OCI-LY7 (cell line): ENCODE results near the gene PDK2. TPM values are rescaled to one million over a fixed set of nuclear protein-coding genes. Genes with fewer than 3 reads are reported as not detected.

Experiments
- BruUV-seq: library from RNA; stranded (reverse); fragments of 400-500 nt; replicated peaks from 2 replicates; lab custom pipeline; 2021; lab: Mats Ljungman, UMichigan
- CTCF ChIA-PET: fragments of 300-600 bp; sonication (Branson Sonifier 250); formaldehyde crosslinking; loops from one replicate; lab custom pipeline; 2022; ENCODE audit warnings: antibody characterized with exemption; ENCODE audit not compliant: unreplicated experiment; lab: Charles Lee
- POLR2A ChIA-PET: fragments of 300-600 bp; sonication (Branson Sonifier 250); formaldehyde crosslinking; loops from one replicate; lab custom pipeline; 2022; ENCODE audit warnings: antibody characterized with exemption; lab: Charles Lee
- DNase-seq: peaks from one replicate; pipeline ENCODE4 v3.0.0-alpha.2; 2015; ENCODE audit warnings: low spot score
- H2AFZ ChIP-seq: fragments of 200-600 bp; sonication (generic), shearing (Covaris generic); 2 replicates; pipeline ENCODE4 v1.6.1; 2014; ENCODE audit warnings: mild to moderate bottlenecking, antibody characterized with exemption, low read length, moderate library complexity
- H3K27ac ChIP-seq: fragments of 200-600 bp; sonication (generic); 2 replicates; pipeline ENCODE4 v1.5.1; 2014; ENCODE audit warnings: mixed run types, low read depth, mild to moderate bottlenecking, moderate library complexity, low read length, inconsistent platforms; ENCODE audit not compliant: poor library complexity, severe bottlenecking
- H3K36me3 ChIP-seq: fragments of 200-600 bp; sonication (generic); 2 replicates; pipeline ENCODE4 v1.6.1; 2014; ENCODE audit warnings: mild to moderate bottlenecking, antibody characterized with exemption, low read length, moderate library complexity, mixed read lengths; ENCODE audit not compliant: insufficient read depth
- H3K4me1 ChIP-seq: fragments of 200-600 bp; sonication (generic); 2 replicates; pipeline ENCODE4 v1.5.1; 2014; ENCODE audit warnings: mild to moderate bottlenecking, low read length; ENCODE audit not compliant: insufficient read depth, poor library complexity, severe bottlenecking
- H3K4me2 ChIP-seq: fragments of 200-600 bp; sonication (generic); 2 replicates; pipeline ENCODE4 v1.6.1; 2014; ENCODE audit warnings: mild to moderate bottlenecking, low read length
- H3K4me3 ChIP-seq: fragments of 200-600 bp; sonication (generic); 2 replicates; pipeline ENCODE4 v1.5.1; 2014; ENCODE audit warnings: mild to moderate bottlenecking, low read depth, low read length; ENCODE audit not compliant: poor library complexity, severe bottlenecking
- H3K79me2 ChIP-seq: fragments of 200-600 bp; sonication (generic); 2 replicates; pipeline ENCODE4 v1.6.1; 2016; ENCODE audit warnings: low read depth, mild to moderate bottlenecking, low read length, moderate library complexity, mixed read lengths; ENCODE audit not compliant: insufficient read depth
- H3K9me2 ChIP-seq: fragments of 200-600 bp; sonication (generic); 2 replicates; pipeline ENCODE4 v1.6.1; 2016; ENCODE audit warnings: mild to moderate bottlenecking, low read length, mixed read lengths; ENCODE audit not compliant: insufficient read depth
- H3K9me3 ChIP-seq: fragments of 200-600 bp; sonication (generic); 2 replicates; pipeline ENCODE4 v1.6.1; 2014; ENCODE audit warnings: mild to moderate bottlenecking, mixed run types, low read length, mixed read lengths
- H4K20me1 ChIP-seq: fragments of 200-600 bp; sonication (generic); 2 replicates; pipeline ENCODE4 v1.6.1; 2014; ENCODE audit warnings: mild to moderate bottlenecking, antibody characterized with exemption, low read length, moderate library complexity, mixed read lengths; ENCODE audit not compliant: insufficient read depth
- EZH2phosphoT487 ChIP-seq: fragments of 200-600 bp; sonication (generic); IDR thresholded peaks from 2 replicates; pipeline ENCODE4 v1.6.1; 2018; ENCODE audit warnings: low read depth, borderline replicate concordance, mild to moderate bottlenecking, mixed run types, antibody characterized with exemption, low read length, moderate library complexity, mixed read lengths
- intact Hi-C: fragments of 100-400 bp; cut with micrococcal nuclease; formaldehyde crosslinking; loops from one replicate; pipeline ENCODE4 v1.10.0; 2022; ENCODE audit not compliant: unreplicated experiment
- total RNA-seq, 2 experiments: library from RNA; depleted of rRNA in 1 of 2; stranded (reverse); fragments of >200 nt in 1 of 2; shearing (Covaris generic) in 1 of 2; gene quantifications; 2 replicates each; pipeline ENCODE4 v1.2.3, GENCODE V29; 2014 to 2022
- TF ChIP-seq, protein P1 (sequence below): fragments of 200-600 bp; sonication (generic); conservative IDR thresholded peaks from 2 replicates; pipeline ENCODE4 v1.5.1; 2014; ENCODE audit warnings: mild to moderate bottlenecking, antibody characterized with exemption, low read length, moderate library complexity, mixed read lengths

Gene PDK2
- total RNA-seq, 2 experiments from 2014 or later, result 21.8 to 27.7 TPM

DNA sequence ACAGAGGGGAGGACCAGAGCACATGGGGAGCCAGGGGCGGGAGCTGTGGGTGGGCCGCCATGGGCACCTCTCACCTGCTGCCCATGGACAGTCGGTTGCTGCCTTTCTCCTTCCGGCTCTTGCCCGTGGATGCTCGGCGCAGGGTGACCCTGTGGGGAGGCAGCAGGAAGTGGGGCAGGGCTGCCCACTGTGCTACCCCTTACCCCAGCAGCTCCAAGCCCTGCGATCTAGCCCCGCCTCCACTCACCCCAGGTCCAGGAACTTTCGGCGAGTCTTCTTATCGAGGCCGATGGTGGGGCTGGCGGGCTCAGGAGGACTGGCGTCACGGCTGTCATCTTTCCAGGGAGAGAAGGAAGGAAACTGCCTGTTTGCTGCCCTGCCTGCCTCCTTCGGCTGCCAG is 20.6 kb downstream of the PDK2 start:
- H3K4me2 ChIP-seq, result no peak overlapping the region
- no peaks in the 10 kb centered on the region for H3K4me1 ChIP-seq
- BruUV-seq, result no TSS peak
- ChIA-PET POLR2A (no interaction called here), CTCF (no interaction called here)
- no peaks in the 10 kb centered on the region for H3K9me2 ChIP-seq
- no peak for DNase-seq
- no peak for TF ChIP-seq EZH2phosphoT487
- TF ChIP-seq, protein P1, sequence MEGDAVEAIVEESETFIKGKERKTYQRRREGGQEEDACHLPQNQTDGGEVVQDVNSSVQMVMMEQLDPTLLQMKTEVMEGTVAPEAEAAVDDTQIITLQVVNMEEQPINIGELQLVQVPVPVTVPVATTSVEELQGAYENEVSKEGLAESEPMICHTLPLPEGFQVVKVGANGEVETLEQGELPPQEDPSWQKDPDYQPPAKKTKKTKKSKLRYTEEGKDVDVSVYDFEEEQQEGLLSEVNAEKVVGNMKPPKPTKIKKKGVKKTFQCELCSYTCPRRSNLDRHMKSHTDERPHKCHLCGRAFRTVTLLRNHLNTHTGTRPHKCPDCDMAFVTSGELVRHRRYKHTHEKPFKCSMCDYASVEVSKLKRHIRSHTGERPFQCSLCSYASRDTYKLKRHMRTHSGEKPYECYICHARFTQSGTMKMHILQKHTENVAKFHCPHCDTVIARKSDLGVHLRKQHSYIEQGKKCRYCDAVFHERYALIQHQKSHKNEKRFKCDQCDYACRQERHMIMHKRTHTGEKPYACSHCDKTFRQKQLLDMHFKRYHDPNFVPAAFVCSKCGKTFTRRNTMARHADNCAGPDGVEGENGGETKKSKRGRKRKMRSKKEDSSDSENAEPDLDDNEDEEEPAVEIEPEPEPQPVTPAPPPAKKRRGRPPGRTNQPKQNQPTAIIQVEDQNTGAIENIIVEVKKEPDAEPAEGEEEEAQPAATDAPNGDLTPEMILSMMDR, result no peak
- no peaks in the 10 kb centered on the region for H3K9me3 ChIP-seq
- no peaks in the 10 kb centered on the region for H4K20me1 ChIP-seq
- no peak overlapping the region for H3K27ac ChIP-seq
- no peak overlapping the region for H2AFZ ChIP-seq
- no peak overlapping the region for H3K4me3 ChIP-seq
- no peaks in the 10 kb centered on the region for H3K79me2 ChIP-seq
- H3K36me3 ChIP-seq, result no peaks in the 10 kb centered on the region
- intact Hi-C loops, result loop anchor here (1.0 kb wide), 1 partner anchor 46 kb away; no protein-coding TSS in a partner anchor

DNA sequence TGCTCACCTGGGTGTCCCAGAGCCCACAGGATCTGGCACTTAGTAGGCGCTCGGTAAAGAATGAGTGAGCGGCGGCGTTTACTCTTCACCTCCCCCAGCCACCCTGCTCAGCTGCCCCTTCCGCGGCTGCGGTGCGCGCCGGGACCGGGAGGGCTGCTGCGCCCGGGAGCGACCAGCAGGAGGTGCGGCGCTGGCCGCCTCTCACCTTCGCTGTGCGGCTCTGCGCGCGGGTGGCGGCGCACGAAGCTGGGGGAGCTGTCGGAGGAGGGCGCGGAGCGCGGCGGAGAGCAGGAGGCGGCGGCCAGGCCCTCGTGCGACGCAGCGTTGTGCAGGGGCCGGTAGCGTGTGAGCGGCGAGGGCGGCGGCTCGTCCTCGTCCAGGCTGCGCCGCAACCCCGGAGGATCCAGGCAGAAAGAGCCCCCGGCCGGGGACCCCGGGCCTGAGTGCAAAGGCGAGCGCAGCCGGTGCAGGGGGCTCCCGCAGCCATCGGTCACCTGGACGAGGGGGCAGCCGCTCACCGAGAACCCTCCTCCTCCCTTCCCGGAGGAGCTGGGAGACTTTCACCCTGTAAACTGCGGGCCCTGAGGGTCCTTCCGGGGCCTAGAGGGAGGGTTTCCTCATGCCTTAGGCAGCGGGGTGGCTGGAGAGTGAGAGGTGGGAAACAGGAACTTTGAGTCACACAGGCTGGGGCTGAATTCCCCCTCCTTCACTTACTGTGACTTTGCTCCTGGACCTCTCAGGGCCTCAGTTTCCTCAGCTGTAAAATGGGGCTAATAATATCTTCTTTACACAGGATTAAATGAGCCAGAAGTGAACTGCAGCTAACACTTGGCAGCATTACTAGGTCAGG is 22.3 kb downstream of the PDK2 start:
- H3K4me1 ChIP-seq, result no peaks in the 10 kb centered on the region
- H2AFZ ChIP-seq, result no peak overlapping the region
- no peak overlapping the region for H3K27ac ChIP-seq
- no peak overlapping the region for H3K4me3 ChIP-seq
- ChIA-PET CTCF (no interaction called here), POLR2A (no interaction called here)
- TF ChIP-seq EZH2phosphoT487, result no peak
- TF ChIP-seq, protein P1, result peak; percentile 57
- no peaks in the 10 kb centered on the region for H3K9me2 ChIP-seq
- H3K36me3 ChIP-seq, result no peaks in the 10 kb centered on the region
- H4K20me1 ChIP-seq, result no peaks in the 10 kb centered on the region
- 0 out of 2 replicates have a peak overlapping the region, but pooled peaks have one; percentile 3 for H3K4me2 ChIP-seq
- intact Hi-C loops, result no loop called here
- no TSS peak for BruUV-seq
- no peaks in the 10 kb centered on the region for H3K9me3 ChIP-seq
- peak; percentile 38 for DNase-seq
- H3K79me2 ChIP-seq, result no peaks in the 10 kb centered on the region
